Cardiac muscle cell (in vitro differentiated cells and primary cell): ENCODE results near the gene DDX28. TPM values are rescaled to one million over a fixed set of nuclear protein-coding genes. Genes with fewer than 3 reads are reported as not detected.

Source experiments
- DNase-seq, 2 donors: peaks; one replicate each; pipeline versions ENCODE4 v3.0.0 to v3.0.0-alpha.2; 2010 to 2017; ENCODE audit warnings: low read depth in 1 of 2, low spot score in 1 of 2
- H3K27ac ChIP-seq: fragments of 200-600 bp; sonication (generic); 2 replicates; pipeline ENCODE4 v1.5.1; 2016
- H3K27me3 ChIP-seq: fragments of 200-600 bp; sonication (generic); 2 replicates; pipeline ENCODE4 v1.6.0; 2016; ENCODE audit warnings: control low read depth
- H3K36me3 ChIP-seq: fragments of 200-600 bp; sonication (generic); 2 replicates; pipeline ENCODE4 v1.5.1; 2016; ENCODE audit warnings: control low read depth
- H3K4me1 ChIP-seq: fragments of 200-600 bp; sonication (generic); 2 replicates; pipeline ENCODE4 v1.8.1; 2017; ENCODE audit warnings: low read depth, mild to moderate bottlenecking, mixed run types
- H3K4me3 ChIP-seq: fragments of 200-600 bp; sonication (generic); 2 replicates; pipeline ENCODE4 v1.5.1; 2016; ENCODE audit warnings: mild to moderate bottlenecking
- H3K9me3 ChIP-seq: fragments of 200-600 bp; sonication (generic); 2 replicates; pipeline ENCODE4 v1.5.1; 2017; ENCODE audit warnings: low read depth, mild to moderate bottlenecking, control low read depth
- polyA plus RNA-seq: library from polyadenylated mRNA; unstranded; fragments of >200 nt; fragmentation: Nextera tagmentation; extraction: Ambion mirVana; gene quantifications from 2 replicates; pipeline ENCODE4 v1.2.1, GENCODE V29; 2016
- total RNA-seq: library from RNA; depleted of rRNA; stranded (reverse); fragments of >200 nt; gene quantifications from 2 replicates; pipeline ENCODE4 v1.2.3, GENCODE V29; 2016
- TF ChIP-seq, protein P1 (sequence below): IDR thresholded peaks from 2 replicates; pipeline ENCODE4 v1.5.1; 2012; ENCODE audit warnings: low read depth, mild to moderate bottlenecking, low read length

DDX28 gene
- total and polyA plus RNA-seq, 2 experiments from 2014 or later = 15.3 to 20.1 TPM

DNA sequence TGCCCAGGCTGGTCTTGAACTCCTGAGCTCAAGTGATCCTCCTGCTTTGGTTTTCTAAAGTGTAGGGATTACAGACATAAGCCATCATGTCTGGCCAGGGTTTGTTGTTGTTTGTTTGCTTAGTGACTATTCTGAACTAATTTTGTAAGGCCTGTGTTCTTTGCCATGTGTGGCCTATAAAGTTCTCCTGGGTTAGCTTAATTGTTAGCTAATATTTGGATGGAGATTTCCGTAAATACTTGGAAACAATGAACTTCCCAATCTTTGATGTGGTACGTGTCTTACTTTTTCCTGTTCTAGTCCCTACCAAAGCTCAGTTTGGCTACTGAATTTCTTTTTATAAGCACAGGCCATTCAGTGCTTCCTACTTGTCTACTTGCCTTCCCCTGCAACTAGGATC is 25.0 kb upstream of the DDX28 start:
- H3K4me3 ChIP-seq = no peak overlapping the region
- TF ChIP-seq, protein P1, sequence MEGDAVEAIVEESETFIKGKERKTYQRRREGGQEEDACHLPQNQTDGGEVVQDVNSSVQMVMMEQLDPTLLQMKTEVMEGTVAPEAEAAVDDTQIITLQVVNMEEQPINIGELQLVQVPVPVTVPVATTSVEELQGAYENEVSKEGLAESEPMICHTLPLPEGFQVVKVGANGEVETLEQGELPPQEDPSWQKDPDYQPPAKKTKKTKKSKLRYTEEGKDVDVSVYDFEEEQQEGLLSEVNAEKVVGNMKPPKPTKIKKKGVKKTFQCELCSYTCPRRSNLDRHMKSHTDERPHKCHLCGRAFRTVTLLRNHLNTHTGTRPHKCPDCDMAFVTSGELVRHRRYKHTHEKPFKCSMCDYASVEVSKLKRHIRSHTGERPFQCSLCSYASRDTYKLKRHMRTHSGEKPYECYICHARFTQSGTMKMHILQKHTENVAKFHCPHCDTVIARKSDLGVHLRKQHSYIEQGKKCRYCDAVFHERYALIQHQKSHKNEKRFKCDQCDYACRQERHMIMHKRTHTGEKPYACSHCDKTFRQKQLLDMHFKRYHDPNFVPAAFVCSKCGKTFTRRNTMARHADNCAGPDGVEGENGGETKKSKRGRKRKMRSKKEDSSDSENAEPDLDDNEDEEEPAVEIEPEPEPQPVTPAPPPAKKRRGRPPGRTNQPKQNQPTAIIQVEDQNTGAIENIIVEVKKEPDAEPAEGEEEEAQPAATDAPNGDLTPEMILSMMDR = no peak
- H3K27me3 ChIP-seq = no peaks in the 10 kb centered on the region
- no peaks in the 10 kb centered on the region for H3K9me3 ChIP-seq
- DNase-seq = no peak
- no peaks in the 10 kb centered on the region for H3K36me3 ChIP-seq
- no peak overlapping the region for H3K27ac ChIP-seq
- H3K4me1 ChIP-seq = no peaks in the 10 kb centered on the region

DNA sequence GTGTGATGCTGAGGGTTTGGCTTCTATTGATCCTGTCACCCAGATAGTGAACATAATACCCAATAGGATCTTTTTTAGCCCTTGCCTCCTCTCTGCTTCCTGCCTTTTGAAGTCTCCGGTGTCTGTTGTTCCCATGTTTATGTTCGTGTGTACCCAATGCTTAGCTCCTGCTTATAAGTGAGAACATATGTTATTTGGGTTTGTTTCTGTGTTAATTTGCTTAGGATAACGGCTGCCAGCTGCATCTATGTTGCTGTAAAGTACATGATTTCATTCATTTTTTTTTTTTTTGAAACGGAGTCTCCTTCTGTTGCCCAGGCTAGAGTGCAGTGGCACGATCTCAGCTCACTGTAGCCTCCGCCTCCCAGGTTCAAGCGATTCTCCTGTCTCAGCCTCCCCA is 23.1 kb upstream of the DDX28 start:
- Histone ChIP-seq H3K9me3 (no peaks in the 10 kb centered on the region), H3K27me3 (no peaks in the 10 kb centered on the region), H3K4me1 (no peaks in the 10 kb centered on the region), H3K4me3 (no peak overlapping the region), H3K27ac (no peak overlapping the region), H3K36me3 (no peaks in the 10 kb centered on the region)
- DNase-seq = no peak
- TF ChIP-seq, protein P1 = no peak

- Histone ChIP-seq H3K4me1 (no peaks in the 10 kb centered on the region), H3K27me3 (no peaks in the 10 kb centered on the region), H3K36me3 (no peaks in the 10 kb centered on the region), H3K27ac (no peak overlapping the region), H3K9me3 (no peaks in the 10 kb centered on the region), H3K4me3 (no peak overlapping the region)
- no peak for DNase-seq
- TF ChIP-seq, protein P1 = no peak
These were observed 18.8 kb upstream of the DDX28 start for GRCh38 chr16:68041783-68042182.

DNA sequence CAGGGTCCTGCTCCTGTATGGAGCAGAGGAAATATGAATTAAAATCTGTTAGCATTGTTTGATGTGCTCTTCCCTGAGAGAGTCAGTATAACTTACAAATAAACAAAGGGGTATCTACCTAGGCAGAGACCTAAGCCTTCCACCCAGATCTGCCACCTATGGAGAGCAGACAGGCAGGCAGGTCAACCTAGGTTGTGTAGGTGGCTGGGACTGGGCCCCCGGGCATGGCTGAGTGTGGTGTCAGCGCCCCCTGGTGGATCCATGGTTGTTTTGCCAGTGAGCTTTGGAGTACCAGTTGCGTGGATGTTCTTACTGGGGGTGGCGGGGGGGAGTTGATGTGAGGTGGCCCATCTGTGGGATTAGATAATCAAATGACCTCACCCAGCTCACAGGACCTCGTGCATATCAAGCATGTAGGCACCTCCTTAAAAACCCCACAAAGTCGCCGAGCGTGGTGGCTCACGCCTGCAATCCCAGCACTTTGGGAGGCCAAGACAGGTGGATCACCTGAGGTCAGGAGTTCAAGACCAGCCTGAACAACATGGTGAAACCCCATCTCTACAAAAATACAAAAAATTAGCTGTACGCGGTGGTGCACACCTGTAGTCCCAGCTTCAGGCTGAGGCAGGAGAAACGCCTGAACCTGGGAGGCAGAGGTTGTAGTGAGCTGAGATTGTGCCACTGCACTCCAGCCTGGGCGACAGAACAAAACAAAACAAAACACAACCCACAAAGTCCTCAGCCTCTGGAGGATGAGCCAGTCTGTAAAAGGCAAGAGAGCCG is 17.7 kb upstream of the DDX28 start:
- Histone ChIP-seq H3K36me3 (no peaks in the 10 kb centered on the region), H3K4me1 (no peaks in the 10 kb centered on the region), H3K9me3 (no peaks in the 10 kb centered on the region), H3K4me3 (no peak overlapping the region), H3K27me3 (no peaks in the 10 kb centered on the region), H3K27ac (no peak overlapping the region)
- TF ChIP-seq, protein P1 = peak; percentile 86
- peak; percentile 71 to 80 for DNase-seq

GRCh38 chr16:68037841-68038597 is 15.0 kb upstream of the DDX28 start:
- Histone ChIP-seq H3K27ac (no peak overlapping the region), H3K4me3 (no peak overlapping the region), H3K4me1 (no peaks in the 10 kb centered on the region), H3K36me3 (no peaks in the 10 kb centered on the region), H3K27me3 (no peaks in the 10 kb centered on the region), H3K9me3 (no peaks in the 10 kb centered on the region)
- TF ChIP-seq, protein P1 = no peak
- DNase-seq = no peak
